HEK293 (cell line): ENCODE data around the gene GLT6D1.

ENCODE experiments used
- CTCF ChIA-PET: fragments of 350-600 bp; formaldehyde crosslinking; extraction: SDS; loops from one replicate; lab custom pipeline; 2021; ENCODE audit warnings: antibody characterized with exemption; lab: Yijun Ruan, JAX
- POLR2A ChIA-PET: fragments of 300-600 bp; formaldehyde crosslinking; extraction: SDS; loops from one replicate; lab custom pipeline; 2020; ENCODE audit warnings: antibody characterized with exemption, inconsistent platforms; lab: Yijun Ruan, JAX
- H3K27ac ChIP-seq: fragments of 200-500 bp; sonication (Bioruptor generic); 2 replicates; pipeline ENCODE4 v1.5.1; 2014; ENCODE audit warnings: low read depth, low read length, control low read depth, inconsistent platforms; ENCODE audit errors: extremely low read depth
- H3K36me3 ChIP-seq, 2 experiments: fragments of 200-500 bp in 1 of 2; sonication (Bioruptor generic) in 1 of 2; 1 replicate in 1 of 2; 2 replicates in 1 of 2; pipeline ENCODE4 v1.5.1; 2014 to 2017; ENCODE audit warnings: inconsistent platforms in 2 of 2, low read length in 2 of 2; ENCODE audit not compliant: control insufficient read depth in 2 of 2, insufficient read depth in 1 of 2
- H3K4me1 ChIP-seq: fragments of 200-500 bp; sonication (Bioruptor generic); 2 replicates; pipeline ENCODE4 v1.5.1; 2014; ENCODE audit warnings: mild to moderate bottlenecking, low read length, inconsistent platforms; ENCODE audit not compliant: control insufficient read depth, insufficient read depth
- H3K4me3 ChIP-seq: 2 replicates; pipeline ENCODE4 v1.5.1; 2011; ENCODE audit warnings: low read depth, mild to moderate bottlenecking, control low read depth, low read length, moderate library complexity
- H3K9me3 ChIP-seq: fragments of 200-500 bp; sonication (Bioruptor generic); 2 replicates; pipeline ENCODE4 v1.5.1; 2014; ENCODE audit warnings: low read depth, low read length, inconsistent platforms; ENCODE audit not compliant: control insufficient read depth, insufficient read depth
- GLI2 ChIP-seq: fragments of 450-650 bp; formaldehyde crosslinking; IDR thresholded peaks from 2 replicates; pipeline ENCODE4; 2017; ENCODE audit warnings: missing biosample characterization, missing genetic modification characterization, low read depth, borderline replicate concordance
- OVOL3 ChIP-seq: fragments of 450-650 bp; formaldehyde crosslinking; IDR thresholded peaks from 2 replicates; pipeline ENCODE4 v1.5.1; 2016; ENCODE audit warnings: missing biosample characterization, missing genetic modification characterization
- RBAK ChIP-seq: fragments of 450-650 bp; formaldehyde crosslinking; IDR thresholded peaks from 2 replicates; pipeline ENCODE4 v1.5.1; 2016; ENCODE audit warnings: missing biosample characterization, missing genetic modification characterization
- REPIN1 ChIP-seq: fragments of 450-650 bp; formaldehyde crosslinking; IDR thresholded peaks from 2 replicates; pipeline ENCODE4 v1.5.1; 2017; ENCODE audit warnings: missing biosample characterization, missing genetic modification characterization, low read depth
- SALL2 ChIP-seq: fragments of 450-650 bp; formaldehyde crosslinking; IDR thresholded peaks from 2 replicates; pipeline ENCODE4 v1.5.0; 2017; ENCODE audit warnings: missing biosample characterization, mild to moderate bottlenecking, missing genetic modification characterization, borderline replicate concordance
- ZBTB21 ChIP-seq: fragments of 450-650 bp; formaldehyde crosslinking; IDR thresholded peaks from 2 replicates; pipeline ENCODE4 v1.5.1; 2017; ENCODE audit warnings: missing biosample characterization, missing genetic modification characterization
- ZFHX2 ChIP-seq: fragments of 450-650 bp; formaldehyde crosslinking; conservative IDR thresholded peaks from 2 replicates; pipeline ENCODE4 v1.5.1; 2016; ENCODE audit warnings: missing biosample characterization, missing genetic modification characterization
- ZIC2 ChIP-seq: fragments of 450-650 bp; formaldehyde crosslinking; IDR thresholded peaks from 2 replicates; pipeline ENCODE4 v1.5.1; 2016; ENCODE audit warnings: missing biosample characterization, missing genetic modification characterization
- ZNF112 ChIP-seq: fragments of 450-650 bp; formaldehyde crosslinking; IDR thresholded peaks from 2 replicates; pipeline ENCODE4 v1.5.0; 2017; ENCODE audit warnings: missing biosample characterization, missing genetic modification characterization
- ZNF133 ChIP-seq: fragments of 450-650 bp; formaldehyde crosslinking; IDR thresholded peaks from 2 replicates; pipeline ENCODE4 v1.5.1; 2016; ENCODE audit warnings: missing biosample characterization, missing genetic modification characterization
- ZNF23 ChIP-seq: fragments of 450-650 bp; formaldehyde crosslinking; IDR thresholded peaks from 2 replicates; pipeline ENCODE4 v1.5.1; 2016; ENCODE audit warnings: missing biosample characterization, missing genetic modification characterization, borderline replicate concordance
- ZNF24 ChIP-seq: fragments of 450-650 bp; formaldehyde crosslinking; IDR thresholded peaks from 2 replicates; pipeline ENCODE4 v1.5.1; 2016; ENCODE audit warnings: missing biosample characterization, missing genetic modification characterization
- ZNF292 ChIP-seq: fragments of 450-650 bp; formaldehyde crosslinking; IDR thresholded peaks from 2 replicates; pipeline ENCODE4 v1.5.1; 2016; ENCODE audit warnings: low read depth, missing biosample characterization, missing genetic modification characterization, borderline replicate concordance
- ZNF37A ChIP-seq: fragments of 450-650 bp; IDR thresholded peaks from 2 replicates; pipeline ENCODE4 v1.5.1; 2018; ENCODE audit warnings: missing biosample characterization, missing genetic modification characterization
- ZNF404 ChIP-seq: fragments of 450-650 bp; formaldehyde crosslinking; IDR thresholded peaks from 2 replicates; pipeline ENCODE4 v1.5.1; 2017; ENCODE audit warnings: missing biosample characterization, missing genetic modification characterization
- ZNF423 ChIP-seq: fragments of 450-650 bp; formaldehyde crosslinking; IDR thresholded peaks from 2 replicates; pipeline ENCODE4 v1.5.1; 2016; ENCODE audit warnings: missing biosample characterization, missing genetic modification characterization
- ZNF529 ChIP-seq: fragments of 450-650 bp; formaldehyde crosslinking; IDR thresholded peaks from 2 replicates; pipeline ENCODE4 v1.5.1; 2017; ENCODE audit warnings: missing genetic modification characterization, missing biosample characterization; ENCODE audit not compliant: insufficient replicate concordance
- ZNF555 ChIP-seq: fragments of 450-650 bp; formaldehyde crosslinking; conservative IDR thresholded peaks from 2 replicates; pipeline ENCODE4 v1.5.1; 2017; ENCODE audit warnings: missing biosample characterization, mild to moderate bottlenecking, missing genetic modification characterization, inconsistent platforms
- ZNF571 ChIP-seq: fragments of 450-650 bp; formaldehyde crosslinking; IDR thresholded peaks from 2 replicates; pipeline ENCODE4 v1.5.0; 2017; ENCODE audit warnings: missing biosample characterization, missing genetic modification characterization
- ZNF600 ChIP-seq: fragments of 450-650 bp; formaldehyde crosslinking; IDR thresholded peaks from 2 replicates; pipeline ENCODE4 v1.5.1; 2016; ENCODE audit warnings: missing biosample characterization, missing genetic modification characterization
- ZNF624 ChIP-seq: fragments of 450-650 bp; formaldehyde crosslinking; IDR thresholded peaks from 2 replicates; pipeline ENCODE4 v1.5.1; 2017; ENCODE audit warnings: missing biosample characterization, missing genetic modification characterization
- ZNF677 ChIP-seq: fragments of 450-650 bp; IDR thresholded peaks from 2 replicates; pipeline ENCODE4 v1.5.0; 2018; ENCODE audit warnings: missing biosample characterization, mild to moderate bottlenecking, missing genetic modification characterization, moderate library complexity
- ZNF768 ChIP-seq: fragments of 450-650 bp; formaldehyde crosslinking; IDR thresholded peaks from 2 replicates; pipeline ENCODE4 v1.5.1; 2018; ENCODE audit warnings: missing biosample characterization, mild to moderate bottlenecking, missing genetic modification characterization
- ZNF776 ChIP-seq: fragments of 450-650 bp; formaldehyde crosslinking; IDR thresholded peaks from 2 replicates; pipeline ENCODE4 v1.5.0; 2017; ENCODE audit warnings: missing biosample characterization, missing genetic modification characterization, borderline replicate concordance
- ZNF792 ChIP-seq: fragments of 450-650 bp; formaldehyde crosslinking; IDR thresholded peaks from 2 replicates; pipeline ENCODE4 v1.5.1; 2016; ENCODE audit warnings: missing biosample characterization, missing genetic modification characterization
- ZSCAN23 ChIP-seq: fragments of 450-650 bp; formaldehyde crosslinking; IDR thresholded peaks from 2 replicates; pipeline ENCODE4 v1.5.1; 2016; ENCODE audit warnings: missing biosample characterization, missing genetic modification characterization
- TF ChIP-seq, protein P1 (sequence below): fragments of 450-650 bp; formaldehyde crosslinking; IDR thresholded peaks from 2 replicates; pipeline ENCODE4 v1.5.1; 2016; ENCODE audit warnings: missing biosample characterization, missing genetic modification characterization, low read depth
- TF ChIP-seq, protein P2 (sequence below): fragments of 450-650 bp; formaldehyde crosslinking; IDR thresholded peaks from 2 replicates; pipeline ENCODE4 v1.5.1; 2017; ENCODE audit warnings: missing biosample characterization, missing genetic modification characterization

The GLT6D1 gene

DNA sequence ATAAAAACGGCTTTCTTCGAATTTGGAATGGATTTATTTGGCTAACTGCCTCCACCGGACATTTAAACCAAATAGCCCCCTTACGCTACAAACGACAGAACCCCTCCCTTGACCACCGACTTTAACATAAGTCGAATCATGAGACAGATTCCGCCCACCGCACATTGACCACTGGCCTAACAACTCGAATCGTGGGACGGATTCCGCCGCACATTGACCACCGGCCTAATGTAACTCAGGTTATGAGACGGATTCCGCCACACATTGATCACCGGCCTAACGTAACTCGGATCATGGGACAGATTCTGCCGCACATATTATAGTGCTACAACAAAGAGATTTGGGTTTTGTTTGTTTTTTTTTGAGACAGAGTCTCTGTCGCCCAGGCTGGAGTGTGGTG is 21.1 kb upstream of the GLT6D1 start (continued):
- TF ChIP-seq, protein P1, sequence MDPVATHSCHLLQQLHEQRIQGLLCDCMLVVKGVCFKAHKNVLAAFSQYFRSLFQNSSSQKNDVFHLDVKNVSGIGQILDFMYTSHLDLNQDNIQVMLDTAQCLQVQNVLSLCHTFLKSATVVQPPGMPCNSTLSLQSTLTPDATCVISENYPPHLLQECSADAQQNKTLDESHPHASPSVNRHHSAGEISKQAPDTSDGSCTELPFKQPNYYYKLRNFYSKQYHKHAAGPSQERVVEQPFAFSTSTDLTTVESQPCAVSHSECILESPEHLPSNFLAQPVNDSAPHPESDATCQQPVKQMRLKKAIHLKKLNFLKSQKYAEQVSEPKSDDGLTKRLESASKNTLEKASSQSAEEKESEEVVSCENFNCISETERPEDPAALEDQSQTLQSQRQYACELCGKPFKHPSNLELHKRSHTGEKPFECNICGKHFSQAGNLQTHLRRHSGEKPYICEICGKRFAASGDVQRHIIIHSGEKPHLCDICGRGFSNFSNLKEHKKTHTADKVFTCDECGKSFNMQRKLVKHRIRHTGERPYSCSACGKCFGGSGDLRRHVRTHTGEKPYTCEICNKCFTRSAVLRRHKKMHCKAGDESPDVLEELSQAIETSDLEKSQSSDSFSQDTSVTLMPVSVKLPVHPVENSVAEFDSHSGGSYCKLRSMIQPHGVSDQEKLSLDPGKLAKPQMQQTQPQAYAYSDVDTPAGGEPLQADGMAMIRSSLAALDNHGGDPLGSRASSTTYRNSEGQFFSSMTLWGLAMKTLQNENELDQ: no peak
- TF ChIP-seq ZNF792 (tag by site-specific recombination): no peak

DNA sequence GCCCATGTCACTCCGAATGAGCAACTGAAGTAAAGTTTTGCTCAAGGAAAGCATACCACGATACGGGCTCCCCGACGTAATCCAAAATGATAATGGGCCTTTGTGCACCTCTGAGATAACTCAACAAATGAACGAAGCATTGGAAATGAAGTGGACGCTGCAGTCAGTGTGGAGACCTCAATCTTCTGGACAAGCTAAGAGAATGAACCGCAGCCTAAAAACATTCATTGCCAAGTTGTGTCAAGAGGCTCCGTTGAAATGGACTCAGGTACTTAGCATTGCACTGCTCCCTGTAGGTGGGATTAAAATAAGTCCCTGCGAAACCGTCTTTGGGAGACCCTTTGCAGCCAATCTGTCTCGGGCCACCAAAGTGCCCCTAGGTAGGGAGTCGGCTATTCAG is 19.9 kb upstream of the GLT6D1 start:
- TF ChIP-seq ZNF776 (no peak), ZNF768 (tag by site-specific recombination) (no peak), REPIN1 (tag by site-specific recombination) (no peak), ZNF37A (tag by site-specific recombination) (no peak), RBAK (tag by site-specific recombination) (no peak), ZNF404 (tag by site-specific recombination) (no peak), ZNF423 (tag by site-specific recombination) (no peak), ZNF624 (no peak), ZFHX2 (tag by site-specific recombination) (no peak), OVOL3 (tag by site-specific recombination) (no peak), ZSCAN23 (tag by site-specific recombination) (no peak), ZNF571 (tag by site-specific recombination) (no peak), ZNF292 (tag by site-specific recombination) (no peak), ZNF133 (no peak)
- TF ChIP-seq, protein P1: no peak
- TF ChIP-seq, protein P2, sequence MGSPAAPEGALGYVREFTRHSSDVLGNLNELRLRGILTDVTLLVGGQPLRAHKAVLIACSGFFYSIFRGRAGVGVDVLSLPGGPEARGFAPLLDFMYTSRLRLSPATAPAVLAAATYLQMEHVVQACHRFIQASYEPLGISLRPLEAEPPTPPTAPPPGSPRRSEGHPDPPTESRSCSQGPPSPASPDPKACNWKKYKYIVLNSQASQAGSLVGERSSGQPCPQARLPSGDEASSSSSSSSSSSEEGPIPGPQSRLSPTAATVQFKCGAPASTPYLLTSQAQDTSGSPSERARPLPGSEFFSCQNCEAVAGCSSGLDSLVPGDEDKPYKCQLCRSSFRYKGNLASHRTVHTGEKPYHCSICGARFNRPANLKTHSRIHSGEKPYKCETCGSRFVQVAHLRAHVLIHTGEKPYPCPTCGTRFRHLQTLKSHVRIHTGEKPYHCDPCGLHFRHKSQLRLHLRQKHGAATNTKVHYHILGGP (tag by site-specific recombination): no peak
- Histone ChIP-seq H3K36me3 (no peaks in the 10 kb centered on the region), H3K4me1 (no peaks in the 10 kb centered on the region), H3K4me3 (no peak overlapping the region), H3K27ac (no peak overlapping the region), H3K9me3 (no peaks in the 10 kb centered on the region)
- POLR2A ChIA-PET: no interaction called here
- CTCF ChIA-PET: no interaction called here

DNA sequence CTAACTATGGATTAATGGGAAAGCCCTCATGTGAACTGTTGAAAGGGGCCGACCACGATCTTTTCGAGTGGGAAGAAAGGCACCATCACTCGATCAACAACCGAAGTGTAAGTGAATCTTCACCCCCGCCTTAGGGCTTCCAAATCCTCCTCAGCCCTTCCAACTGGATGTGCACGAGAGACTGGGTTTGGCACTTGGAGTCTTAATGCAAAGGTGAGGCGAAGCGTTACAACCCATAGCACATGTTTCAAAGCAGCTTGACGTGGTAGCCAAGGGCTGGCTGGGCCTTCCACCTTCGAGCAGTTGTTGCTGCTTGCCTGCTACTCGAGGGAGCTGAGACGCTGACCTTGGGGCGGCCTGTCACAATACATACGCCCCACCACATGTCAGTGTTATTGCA is 18.1 kb upstream of the GLT6D1 start:
- CTCF ChIA-PET: no interaction called here
- POLR2A ChIA-PET: no interaction called here
- no peak for TF ChIP-seq ZNF677
- TF ChIP-seq ZNF555 (tag by site-specific recombination): no peak
- TF ChIP-seq ZBTB21 (tag by site-specific recombination): no peak
- no peak for TF ChIP-seq ZNF600 (tag by site-specific recombination)
- TF ChIP-seq ZNF112 (tag by site-specific recombination): no peak
- no peak for TF ChIP-seq GLI2 (tag by site-specific recombination)
- TF ChIP-seq ZNF529 (tag by site-specific recombination): no peak
- TF ChIP-seq ZNF23 (tag by site-specific recombination): no peak
- TF ChIP-seq ZNF24 (tag by site-specific recombination): no peak
- no peak for TF ChIP-seq ZIC2 (tag by site-specific recombination)
- TF ChIP-seq SALL2 (tag by site-specific recombination): no peak

More for the DNA sequence above, 18.1 kb upstream of the GLT6D1 start:
- Histone ChIP-seq H3K36me3 (no peaks in the 10 kb centered on the region), H3K9me3 (no peaks in the 10 kb centered on the region), H3K27ac (no peak overlapping the region), H3K4me3 (no peak overlapping the region), H3K4me1 (no peaks in the 10 kb centered on the region)
